H1 (cell line): ENCODE results near the gene SCO2. TPM values are rescaled to one million over a fixed set of nuclear protein-coding genes. Genes with fewer than 3 reads are reported as not detected.

Experiments used
- CTCF ChIA-PET: fragments of 300-600 bp; sonication (Branson Sonifier 250); formaldehyde crosslinking; loops from one replicate; lab custom pipeline; 2021; ENCODE audit not compliant: partially characterized antibody; lab: Charles Lee
- POLR2A ChIA-PET: fragments of 300-600 bp; sonication (Branson Sonifier 250); formaldehyde crosslinking; loops from one replicate; lab custom pipeline; 2021; ENCODE audit warnings: inconsistent platforms; ENCODE audit not compliant: partially characterized antibody; lab: Charles Lee
- DNase-seq, 2 experiments: peaks; one replicate each; pipeline versions ENCODE4 v3.0.0 to v3.0.0-alpha.2; 2010 to 2022; ENCODE audit warnings: low spot score in 2 of 2, low read depth in 1 of 2, mixed read lengths in 1 of 2
- FAIRE-seq: peaks from 2 replicates; lab custom pipeline; 2011; peaks lifted over from hg19 to GRCh38; lab: Jason Lieb, UNC
- H2AFZ ChIP-seq: 2 replicates; pipeline ENCODE4 v1.8.1; 2012; ENCODE audit warnings: low read length, inconsistent platforms
- H2AK5ac ChIP-seq: 2 replicates; pipeline ENCODE4 v1.6.1; 2013; ENCODE audit warnings: low read depth, low read length
- H2BK120ac ChIP-seq: replicated peaks from 2 replicates; pipeline ENCODE3; 2013; ENCODE audit warnings: low read depth, low read length, inconsistent platforms
- H2BK12ac ChIP-seq: 2 replicates; pipeline ENCODE4 v1.6.1; 2013; ENCODE audit warnings: low read depth, low read length
- H2BK15ac ChIP-seq: 2 replicates; pipeline ENCODE4 v1.6.1; 2013; ENCODE audit warnings: low read length
- H2BK20ac ChIP-seq: 2 replicates; pipeline ENCODE4 v1.6.1; 2013; ENCODE audit warnings: low read length
- H2BK5ac ChIP-seq: 2 replicates; pipeline ENCODE4 v1.6.1; 2013; ENCODE audit warnings: low read depth, low read length
- H3K14ac ChIP-seq: 2 replicates; pipeline ENCODE4 v1.6.1; 2013; ENCODE audit warnings: inconsistent platforms; ENCODE audit not compliant: insufficient read length
- H3K18ac ChIP-seq: 2 replicates; pipeline ENCODE4 v1.6.1; 2013; ENCODE audit warnings: low read length; ENCODE audit errors: extremely low read depth
- H3K23ac ChIP-seq: 2 replicates; pipeline ENCODE4 v1.6.1; 2013; ENCODE audit warnings: inconsistent platforms; ENCODE audit not compliant: insufficient read length
- H3K23me2 ChIP-seq: 2 replicates; pipeline ENCODE4 v1.6.1; 2013; ENCODE audit warnings: low read depth, low read length
- H3K27ac ChIP-seq: 2 replicates; pipeline ENCODE4 v1.6.1; 2011; ENCODE audit warnings: low read depth, low read length, inconsistent platforms
- H3K27me3 ChIP-seq, 4 experiments: replicated peaks in 1 of 4; 1 replicate in 1 of 4; 2 replicates in 3 of 4; pipeline versions ENCODE4 v1.6.1 to v1.8.1; 2011 to 2013; ENCODE audit warnings: low read length in 3 of 4, mild to moderate bottlenecking in 3 of 4, inconsistent platforms in 2 of 4, mixed read lengths in 2 of 4, moderate library complexity in 1 of 4; ENCODE audit not compliant: control insufficient read depth in 3 of 4, insufficient read depth in 3 of 4; ENCODE audit errors: extremely low read depth in 1 of 4
- H3K36me3 ChIP-seq, 4 experiments: 2 replicates each; pipeline versions ENCODE4 v1.6.1 to v1.8.1; 2011 to 2013; ENCODE audit warnings: mild to moderate bottlenecking in 4 of 4, low read length in 3 of 4, moderate library complexity in 2 of 4, control low read depth in 1 of 4, inconsistent platforms in 1 of 4; ENCODE audit not compliant: insufficient read depth in 4 of 4, control insufficient read depth in 2 of 4
- H3K4ac ChIP-seq: replicated peaks from 2 replicates; pipeline ENCODE3; 2013; ENCODE audit warnings: low read length, low read depth, mixed read lengths, inconsistent platforms; ENCODE audit not compliant: insufficient read length
- H3K4me1 ChIP-seq, 4 experiments: replicated peaks in 1 of 4; 1 replicate in 1 of 4; 2 replicates in 3 of 4; pipeline versions ENCODE4 v1.6.1 to v1.8.1; 2011 to 2013; ENCODE audit warnings: low read length in 3 of 4, inconsistent platforms in 2 of 4, mixed read lengths in 1 of 4; ENCODE audit not compliant: insufficient read depth in 4 of 4, control insufficient read depth in 3 of 4
- H3K4me2 ChIP-seq, 2 experiments: 2 replicates each; pipeline versions ENCODE4 v1.6.1 to v1.8.1; 2011 to 2013; ENCODE audit warnings: low read depth in 2 of 2, low read length in 2 of 2, control low read depth in 1 of 2, inconsistent platforms in 1 of 2, mild to moderate bottlenecking in 1 of 2; ENCODE audit not compliant: insufficient read depth in 1 of 2
- H3K4me3 ChIP-seq, 4 experiments: fragments of 200-600, 300-600 bp in 1 of 4; sonication (generic), shearing (Covaris generic), sonication (Bioruptor Twin) in 1 of 4; 2 replicates each; pipeline versions ENCODE4 v1.5.1 to v1.8.1; 2011 to 2016; ENCODE audit warnings: low read length in 4 of 4, low read depth in 3 of 4, control low read depth in 2 of 4, inconsistent platforms in 2 of 4, mild to moderate bottlenecking in 2 of 4, mixed read lengths in 1 of 4, moderate library complexity in 1 of 4; ENCODE audit not compliant: insufficient read depth in 2 of 4; ENCODE audit errors: extremely low read depth in 1 of 4
- H3K56ac ChIP-seq: replicated peaks from 2 replicates; pipeline ENCODE3; 2013; ENCODE audit warnings: low read depth, mild to moderate bottlenecking, mixed read lengths, low read length, inconsistent platforms; ENCODE audit not compliant: insufficient read length
- H3K79me1 ChIP-seq: 2 replicates; pipeline ENCODE4 v1.6.1; 2013; ENCODE audit warnings: low read depth, low read length, control low read depth
- H3K79me2 ChIP-seq, 2 experiments: 2 replicates each; pipeline versions ENCODE4 v1.6.1 to v1.8.1; 2012 to 2013; ENCODE audit warnings: low read length in 2 of 2, mild to moderate bottlenecking in 2 of 2, inconsistent platforms in 1 of 2; ENCODE audit not compliant: insufficient read depth in 2 of 2, control insufficient read depth in 1 of 2
- H3K9ac ChIP-seq, 4 experiments: replicated peaks in 1 of 4; 1 replicate in 1 of 4; 2 replicates in 3 of 4; pipeline versions ENCODE4 v1.6.1 to v1.8.1; 2011 to 2013; ENCODE audit warnings: low read depth in 3 of 4, low read length in 3 of 4, control low read depth in 2 of 4, mild to moderate bottlenecking in 2 of 4, moderate library complexity in 2 of 4, inconsistent platforms in 1 of 4; ENCODE audit errors: extremely low read depth in 1 of 4
- H3K9me3 ChIP-seq, 2 experiments: 2 replicates each; pipeline versions ENCODE4 v1.6.1 to v1.8.1; 2012 to 2013; ENCODE audit warnings: mild to moderate bottlenecking in 2 of 2, moderate library complexity in 2 of 2, control low read depth in 1 of 2, inconsistent platforms in 1 of 2, low read depth in 1 of 2, low read length in 1 of 2, mixed read lengths in 1 of 2; ENCODE audit not compliant: insufficient read depth in 2 of 2
- H4K20me1 ChIP-seq, 2 experiments: replicated peaks in 1 of 2; 2 replicates each; pipeline versions ENCODE3 to v1.8.1; 2011 to 2013; ENCODE audit warnings: inconsistent platforms in 2 of 2, low read length in 2 of 2, mild to moderate bottlenecking in 1 of 2; ENCODE audit not compliant: insufficient read depth in 2 of 2, control insufficient read depth in 1 of 2
- H4K5ac ChIP-seq: 2 replicates; pipeline ENCODE4 v1.6.1; 2013; ENCODE audit warnings: low read length, low read depth, mixed read lengths, inconsistent platforms; ENCODE audit not compliant: insufficient read length
- H4K8ac ChIP-seq: 2 replicates; pipeline ENCODE4 v1.8.0; 2013; ENCODE audit warnings: mild to moderate bottlenecking, moderate library complexity, low read length, inconsistent platforms; ENCODE audit not compliant: insufficient read depth; ENCODE audit errors: extremely low read depth
- H4K91ac ChIP-seq: replicated peaks from 2 replicates; pipeline ENCODE3; 2013; ENCODE audit warnings: low read length, mixed read lengths, inconsistent platforms; ENCODE audit not compliant: insufficient read length
- BACH1 ChIP-seq: IDR thresholded peaks from 2 replicates; pipeline ENCODE4 v1.6.1; 2012; ENCODE audit warnings: low read length, improper control_type of control experiment
- CEBPB ChIP-seq: IDR thresholded peaks from 2 replicates; pipeline ENCODE4 v1.6.1; 2012; ENCODE audit warnings: low read depth, low read length
- EP300 ChIP-seq, 2 experiments: IDR thresholded peaks; 1 replicate in 1 of 2; 2 replicates in 1 of 2; pipeline ENCODE4 v1.6.1; 2011 to 2012; ENCODE audit warnings: low read depth in 2 of 2, low read length in 2 of 2, mild to moderate bottlenecking in 2 of 2, borderline replicate concordance in 1 of 2, inconsistent platforms in 1 of 2, moderate library complexity in 1 of 2
- JUN ChIP-seq: IDR thresholded peaks from 2 replicates; pipeline ENCODE4 v1.6.1; 2011; ENCODE audit warnings: low read depth, mild to moderate bottlenecking, improper control_type of control experiment, low read length
- KDM1A ChIP-seq: fragments of 200-600, 300-600 bp; sonication (generic); IDR thresholded peaks from 2 replicates; pipeline ENCODE4 v1.7.1; 2016; ENCODE audit warnings: mild to moderate bottlenecking, low read length, borderline replicate concordance
- KDM4A ChIP-seq: IDR thresholded peaks from one replicate; pipeline ENCODE4 v1.7.1; 2012; ENCODE audit warnings: low read depth, mild to moderate bottlenecking, moderate library complexity, low read length, inconsistent platforms; ENCODE audit not compliant: severe bottlenecking
- MAFK ChIP-seq: IDR thresholded peaks from 2 replicates; pipeline ENCODE4 v1.6.1; 2012; ENCODE audit warnings: low read depth, mild to moderate bottlenecking, improper control_type of control experiment, low read length
- RAD21 ChIP-seq, 2 experiments: IDR thresholded peaks in 1 of 2; conservative IDR thresholded peaks in 1 of 2; 2 replicates each; pipeline ENCODE4 v1.6.1; 2011; ENCODE audit warnings: low read depth in 2 of 2, low read length in 2 of 2, improper control_type of control experiment in 1 of 2, inconsistent platforms in 1 of 2, mild to moderate bottlenecking in 1 of 2, moderate library complexity in 1 of 2
- SIX5 ChIP-seq: IDR thresholded peaks from 2 replicates; pipeline ENCODE4 v1.6.1; 2011; ENCODE audit warnings: mild to moderate bottlenecking, low read depth, low read length
- WGBS, 2 experiments: shearing (Covaris generic) in 1 of 2; methylation state at CpG; one replicate each; pipeline versions ENCODE4 v1.1.6 to v1.1.7; 2013 to 2015; ENCODE audit warnings: low lambda C conversion rate in 2 of 2, mixed read lengths in 2 of 2, inconsistent platforms in 1 of 2, low coverage in 1 of 2, missing lambda C conversion rate in 1 of 2; ENCODE audit not compliant: insufficient replicate concordance in 2 of 2, insufficient coverage in 1 of 2, insufficient read length in 1 of 2; ENCODE audit errors: extremely low coverage in 1 of 2, missing lambda C conversion rate in 1 of 2; 5-methylcytosine and 5-hydroxymethylcytosine counted together
- polyA plus RNA-seq, 7 experiments: library from polyadenylated mRNA; depleted of rRNA in 3 of 7; stranded (reverse) in 5 of 7; unstranded in 2 of 7; fragments of >200 nt in 5 of 7; fragments of 200-250 nt in 2 of 7; gene quantifications; 1 replicate in 5 of 7; 2 replicates in 1 of 7; 4 replicates in 1 of 7; pipeline versions ENCODE4 v1.2.1 to v1.2.3, GENCODE V29; 2011 to 2013; ENCODE audit warnings: missing spikeins in 2 of 7, mixed read lengths in 2 of 7
- total RNA-seq: library from RNA; stranded (reverse); fragmentation: NEBNext Ultra II Directional; extraction: Animal tissue kit (Norgen Biotek cat#: 25700); gene quantifications from 2 replicates; pipeline ENCODE4 v1.2.1, GENCODE V29; 2021
- TF ChIP-seq, protein P1 (sequence below): IDR thresholded peaks from 2 replicates; pipeline ENCODE4 v1.6.1; 2012; ENCODE audit warnings: inconsistent platforms

Gene SCO2
- total and polyA plus RNA-seq, 2 of the 8 experiments (the other 6 are each of a cell fraction or from before 2014, with no cell fraction given), result 2.0 TPM; not detected in 1

DNA sequence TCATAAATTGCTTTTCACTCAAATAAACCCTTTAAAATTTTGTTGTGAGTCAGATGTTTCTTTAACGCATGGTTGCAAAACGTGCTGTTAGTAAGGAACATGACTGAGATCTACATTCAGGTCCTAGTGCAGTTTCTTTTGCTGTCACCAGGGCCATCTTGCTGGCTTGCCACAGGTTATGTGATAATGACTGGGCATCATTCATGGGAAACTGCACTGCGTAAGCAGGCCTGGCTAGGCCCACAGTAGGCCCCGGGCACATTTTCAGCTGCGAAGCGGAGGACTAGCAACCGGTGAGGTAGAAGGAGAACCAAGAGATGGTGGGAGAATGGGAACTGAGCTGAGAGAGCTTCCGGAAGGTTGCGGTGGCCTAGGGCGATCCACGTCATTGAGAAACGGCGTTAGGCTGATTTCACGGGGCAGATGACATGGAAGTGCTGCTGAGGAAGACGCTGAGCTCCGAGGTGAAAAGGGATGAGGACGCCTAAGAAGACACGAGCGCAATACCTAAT is 17.1 kb upstream of the SCO2 start:
- peaks cover 0 to 10% (median 6%) of the 10 kb centered on the region in 4 experiments; a peak in 5 of 7 replicates for H3K27me3 ChIP-seq
- CTCF ChIA-PET, result no interaction called here
- H3K56ac ChIP-seq, result no peak overlapping the region
- H3K23me2 ChIP-seq, result no peaks in the 10 kb centered on the region
- peak; percentile 19 for FAIRE-seq
- no peaks in the 10 kb centered on the region for H3K9me3 ChIP-seq
- no peak overlapping the region for H4K91ac ChIP-seq
- H4K8ac ChIP-seq, result no peak overlapping the region; the same call in 1 of the 2 replicates
- no peak overlapping the region for H3K4me2 ChIP-seq
- H3K4me3 ChIP-seq, result no peak overlapping the region
- no peak overlapping the region for H2BK120ac ChIP-seq
- H3K27ac ChIP-seq, result no peak overlapping the region
- no peaks in the 10 kb centered on the region for H4K20me1 ChIP-seq
- H2AK5ac ChIP-seq, result no peak overlapping the region
- H4K5ac ChIP-seq, result no peak overlapping the region
- H3K36me3 ChIP-seq, result no peaks in the 10 kb centered on the region
- H3K4ac ChIP-seq, result no peak overlapping the region
- H3K18ac ChIP-seq, result no peak overlapping the region
- 91% methylated on average over 19 of the region's 19 CpGs; no CpG with 5 or more reads in 1 of the 2 experiments for WGBS, 2 experiments
- H3K79me2 ChIP-seq, result no peaks in the 10 kb centered on the region
- POLR2A ChIA-PET, result no interaction called here
- H3K23ac ChIP-seq, result no peak overlapping the region
- no peak overlapping the region for H3K14ac ChIP-seq
- no peak overlapping the region for H2BK20ac ChIP-seq
- TF ChIP-seq CEBPB (no peak), KDM1A (no peak), KDM4A (no peak), EP300 (IDR thresholded peaks at IDR 0.05; ENCODE audit: borderline replicate concordance in 1 of 2, low read depth in 2 of 2, low read length in 2 of 2) (no peak), JUN (no peak), BACH1 (no peak), RAD21 (IDR thresholded peaks at IDR 0.05 in 1 of 2, conservative IDR thresholded peaks at IDR 0.05 in 1 of 2; ENCODE audit: low read depth in 2 of 2, low read length in 2 of 2) (no peak), SIX5 (no peak), MAFK (no peak)
- TF ChIP-seq, protein P1, sequence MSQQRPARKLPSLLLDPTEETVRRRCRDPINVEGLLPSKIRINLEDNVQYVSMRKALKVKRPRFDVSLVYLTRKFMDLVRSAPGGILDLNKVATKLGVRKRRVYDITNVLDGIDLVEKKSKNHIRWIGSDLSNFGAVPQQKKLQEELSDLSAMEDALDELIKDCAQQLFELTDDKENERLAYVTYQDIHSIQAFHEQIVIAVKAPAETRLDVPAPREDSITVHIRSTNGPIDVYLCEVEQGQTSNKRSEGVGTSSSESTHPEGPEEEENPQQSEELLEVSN, result no peak
- H2AFZ ChIP-seq, result no peak overlapping the region
- H2BK5ac ChIP-seq, result no peak overlapping the region
- no peak overlapping the region for H2BK12ac ChIP-seq
- DNase-seq, result no peak
- peaks cover 0 to 2% (median 0%) of the 10 kb centered on the region in 4 experiments; a peak in 1 of 7 replicates for H3K4me1 ChIP-seq
- H3K9ac ChIP-seq, result no peak overlapping the region
- H2BK15ac ChIP-seq, result no peak overlapping the region
- no peaks in the 10 kb centered on the region for H3K79me1 ChIP-seq
